Panc1 (cell line): ENCODE results near the gene FLG.
"Not testable (repeated sequence)": the region's sequence is repeated elsewhere in the genome, so short reads cannot be mapped to it uniquely, and the experiment has no call there.

Experiments
- CTCF ChIP-seq: fragments of 450-650 bp; IDR thresholded peaks from 2 replicates; pipeline ENCODE4 v1.5.1; 2017; ENCODE audit warnings: mild to moderate bottlenecking
- SIN3A ChIP-seq: IDR thresholded peaks from 2 replicates; pipeline ENCODE4 v1.6.1; 2012; ENCODE audit warnings: low read depth, mild to moderate bottlenecking, low read length, moderate library complexity, borderline replicate concordance; ENCODE audit not compliant: insufficient read depth

GRCh38 chr1:152303139-152303872 is 21.7 kb downstream of the FLG start:
- not testable (repeated sequence) for TF ChIP-seq CTCF, SIN3A
